Suppressor macrophage treated with lipopolysaccharide for 4 hours (primary cell): ENCODE results near the gene RNASEL.

ENCODE experiments used
- DNase-seq: peaks from one replicate; pipeline ENCODE4 v3.0.0-alpha.2; 2020

The RNASEL gene

DNA sequence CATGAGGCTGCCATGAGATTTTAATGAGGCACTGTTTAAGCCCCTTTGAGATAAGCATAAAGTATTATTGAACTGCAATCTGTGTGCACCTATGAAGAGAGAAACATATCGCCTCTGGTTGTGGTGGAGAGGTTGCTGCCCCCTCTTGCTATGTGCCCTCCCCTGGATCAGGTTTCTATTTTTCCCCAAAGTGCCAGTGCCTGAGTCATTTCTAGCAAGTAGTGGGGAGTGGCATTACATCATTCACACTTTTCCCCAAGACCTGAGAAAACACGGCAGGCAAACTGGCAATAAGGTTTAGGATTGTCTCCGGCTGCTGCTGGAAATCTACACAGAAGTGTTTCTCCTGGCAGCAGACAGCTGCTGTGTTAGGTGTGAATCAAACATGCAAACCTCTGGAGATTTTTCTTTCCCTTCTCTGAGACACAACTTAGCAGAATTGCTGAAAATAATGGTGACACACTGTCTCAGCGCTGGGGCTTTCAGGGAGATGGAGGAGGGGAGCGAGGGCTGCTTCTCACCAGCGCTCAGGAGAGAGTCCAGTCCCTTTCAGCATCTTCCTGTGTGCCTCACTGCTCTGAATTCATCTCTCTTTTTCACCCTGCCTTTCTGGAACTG, 28.8 kb upstream of the RNASEL start:
- no peak for DNase-seq

DNA sequence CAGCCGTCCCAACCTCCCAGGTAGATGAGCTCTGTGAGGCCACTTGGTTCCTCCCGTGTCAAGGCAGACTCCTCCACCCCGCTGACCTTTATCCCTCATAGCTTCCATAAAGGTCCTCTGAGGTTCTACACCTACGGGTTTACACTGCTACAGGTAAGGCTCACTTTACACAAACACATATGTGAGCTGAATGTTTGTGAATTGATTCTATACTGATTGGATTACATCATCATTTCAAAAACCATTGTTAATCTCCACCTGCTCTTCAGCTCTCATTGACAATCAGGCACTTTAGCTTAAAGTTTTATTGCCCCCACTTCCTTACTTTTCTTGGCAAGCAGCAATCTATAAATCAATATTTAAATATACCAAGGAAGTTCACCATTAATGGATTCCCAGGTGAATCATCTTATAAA, 28.0 kb upstream of the RNASEL start:
- DNase-seq, result no peak

DNA sequence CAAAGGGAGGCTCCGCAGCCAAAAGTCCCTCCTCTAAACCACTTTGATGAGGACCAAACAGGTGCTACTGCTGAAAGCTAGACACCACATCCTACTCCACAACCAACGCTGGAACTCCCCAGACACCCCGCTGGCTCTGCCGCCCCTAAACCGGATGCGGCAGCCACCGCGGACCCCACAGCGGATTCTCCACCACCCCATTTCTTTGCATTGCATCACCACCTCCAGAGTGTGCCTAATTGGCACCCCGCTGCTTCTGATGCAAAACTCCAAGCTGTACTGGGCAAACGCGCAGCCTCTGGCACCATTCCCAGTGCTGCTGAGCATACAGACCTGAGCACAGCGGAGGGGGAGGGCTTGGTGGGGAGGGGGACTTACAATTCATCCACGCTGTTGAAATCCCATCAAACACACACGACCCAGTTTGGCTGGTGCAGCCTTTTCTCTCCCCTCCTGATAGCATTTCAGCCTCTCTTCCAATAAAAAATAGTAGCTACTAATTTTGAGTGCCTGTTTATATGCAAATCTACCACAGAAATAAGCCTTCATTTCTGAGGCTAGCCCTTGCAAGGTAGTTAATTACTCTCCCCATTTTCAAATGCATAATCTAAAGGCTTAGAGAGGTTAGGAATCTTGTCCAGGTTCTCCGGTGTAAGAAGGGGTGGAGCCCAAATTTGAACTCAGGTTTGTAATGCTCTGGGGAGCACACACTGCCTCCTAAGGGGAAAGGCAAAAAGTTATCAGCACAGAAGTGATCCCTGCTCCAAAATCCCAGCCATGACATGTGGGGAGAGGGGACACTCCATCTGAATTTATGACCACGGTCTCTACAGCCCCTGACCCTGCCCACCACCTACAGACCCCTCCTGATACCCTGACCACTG, 27.3 kb upstream of the RNASEL start:
- DNase-seq, result no peak

DNA sequence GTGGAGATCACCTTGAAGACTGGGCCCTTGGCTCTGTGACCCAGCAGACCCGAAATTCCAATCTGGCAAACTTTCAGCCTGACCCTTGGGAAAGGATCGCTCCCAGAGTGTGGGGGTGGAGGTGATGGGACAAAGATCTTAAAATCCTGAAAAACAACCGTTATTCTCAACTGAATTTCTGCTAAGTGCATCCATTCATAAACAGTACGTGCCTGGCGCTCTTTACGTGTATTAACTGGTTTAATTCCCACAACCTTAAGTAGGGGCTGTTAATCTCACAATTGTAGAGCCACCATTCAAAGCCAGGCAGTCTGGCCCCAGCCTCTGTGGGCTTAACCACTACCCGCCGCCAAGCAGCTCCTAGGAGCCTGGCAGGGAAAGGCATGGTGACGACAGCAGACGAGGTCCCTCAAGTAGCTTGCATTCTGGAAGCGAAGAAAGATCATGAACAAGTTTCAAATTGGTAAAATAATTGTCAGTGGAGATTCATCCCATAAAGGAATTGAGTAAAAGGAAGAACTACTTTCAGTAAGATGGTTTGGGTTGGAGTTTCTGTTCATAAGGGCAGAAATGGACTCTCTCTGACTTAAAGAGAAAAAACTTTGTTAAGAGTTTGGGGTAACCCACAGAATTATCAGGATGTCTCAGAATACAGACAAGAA, 26.5 kb upstream of the RNASEL start:
- no peak for DNase-seq

GRCh38 chr1:182614796-182615454, 25.9 kb upstream of the RNASEL start:
- DNase-seq, result peak; percentile 95

DNA sequence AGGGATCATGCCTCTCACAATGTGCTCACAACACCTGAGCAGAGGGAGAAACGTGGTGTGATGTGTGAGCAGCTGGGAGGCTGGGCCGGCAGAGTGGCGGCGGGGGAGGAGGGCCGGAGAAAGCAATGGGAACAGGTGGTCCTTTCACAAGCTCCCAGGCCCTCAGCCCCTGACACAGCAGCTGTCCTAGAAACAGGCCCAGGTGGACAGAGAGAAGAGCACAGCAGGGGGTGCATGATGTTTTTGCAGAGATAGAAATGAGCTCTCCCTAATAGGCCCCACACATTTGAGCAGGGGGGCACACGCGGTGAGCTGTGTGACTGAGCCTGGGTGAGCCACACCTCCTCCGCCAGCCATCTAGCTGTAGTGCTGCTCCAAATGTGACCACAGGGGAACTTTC, 22.7 kb upstream of the RNASEL start:
- no peak for DNase-seq

DNA sequence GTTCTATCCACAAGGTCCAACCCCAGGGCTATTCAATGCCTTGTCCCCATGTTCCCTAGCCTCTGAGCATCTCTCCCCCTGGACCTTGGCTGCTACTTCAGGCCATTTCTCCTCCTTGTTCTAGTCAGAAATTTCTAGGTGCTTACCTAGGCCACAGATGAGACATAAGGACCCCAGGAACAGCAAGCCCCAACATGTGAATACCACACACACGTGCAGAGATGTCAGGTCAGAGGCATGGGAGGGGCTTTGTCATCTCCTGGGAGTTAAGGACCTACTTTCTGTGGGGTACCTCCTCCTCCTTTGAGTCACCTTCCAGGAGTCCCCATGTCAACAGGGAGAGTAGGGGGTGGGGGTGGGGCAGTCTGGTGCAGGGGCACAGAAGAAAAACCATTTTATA, 22.3 kb upstream of the RNASEL start:
- no peak for DNase-seq

DNA sequence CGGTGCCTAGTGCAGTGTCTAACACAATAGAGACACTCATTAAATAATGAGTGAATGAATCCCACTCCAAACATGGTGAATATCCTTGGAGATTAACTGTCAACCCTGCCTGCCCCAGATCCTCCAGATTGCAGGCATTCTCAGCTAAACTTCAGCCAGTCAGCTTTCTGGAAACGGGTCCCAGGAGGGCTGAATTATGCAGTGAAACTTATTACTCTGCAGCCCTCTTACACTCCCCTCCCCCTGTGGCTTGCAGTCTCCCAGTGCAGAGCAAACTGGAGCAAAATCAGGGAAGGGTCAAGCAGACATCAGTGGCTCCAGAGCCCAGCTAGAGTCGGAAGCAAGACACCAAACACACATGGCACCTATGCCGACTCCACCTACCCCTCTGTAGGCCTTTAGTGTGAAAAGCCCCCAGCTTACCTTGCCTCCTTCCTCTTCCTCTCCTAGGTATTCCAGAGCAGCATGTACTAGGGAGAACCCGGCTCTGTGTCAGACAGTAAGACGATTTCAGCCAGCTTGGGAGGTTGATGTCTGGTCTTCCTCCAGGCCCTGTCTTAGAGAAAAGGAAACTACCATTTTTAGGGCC, 21.6 kb upstream of the RNASEL start:
- no peak for DNase-seq

- DNase-seq, result peak; percentile 76
Observed at GRCh38 chr1:182608845-182609610, 20.0 kb upstream of the RNASEL start.

DNA sequence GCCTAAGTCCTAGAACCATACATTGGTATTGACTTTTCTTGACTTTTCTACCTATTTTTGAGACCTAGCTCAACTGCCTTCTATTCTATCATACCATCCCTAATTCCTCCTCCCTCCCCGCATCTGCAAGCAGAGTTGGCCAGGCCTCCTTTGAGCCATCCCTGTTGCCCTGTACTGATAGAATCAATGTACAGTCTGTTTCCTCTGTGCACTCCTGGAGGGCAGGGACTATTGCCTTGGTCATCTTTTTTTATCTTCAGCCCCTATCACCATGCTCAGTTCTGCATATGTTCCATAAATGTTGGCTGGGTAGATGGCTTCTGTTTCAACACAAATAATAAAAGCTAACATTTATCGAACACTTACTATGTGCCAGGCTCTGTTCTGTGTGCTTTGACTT, 19.2 kb upstream of the RNASEL start:
- no peak for DNase-seq

GRCh38 chr1:182607566-182607965, 18.5 kb upstream of the RNASEL start:
- DNase-seq, result peak; percentile 64

DNA sequence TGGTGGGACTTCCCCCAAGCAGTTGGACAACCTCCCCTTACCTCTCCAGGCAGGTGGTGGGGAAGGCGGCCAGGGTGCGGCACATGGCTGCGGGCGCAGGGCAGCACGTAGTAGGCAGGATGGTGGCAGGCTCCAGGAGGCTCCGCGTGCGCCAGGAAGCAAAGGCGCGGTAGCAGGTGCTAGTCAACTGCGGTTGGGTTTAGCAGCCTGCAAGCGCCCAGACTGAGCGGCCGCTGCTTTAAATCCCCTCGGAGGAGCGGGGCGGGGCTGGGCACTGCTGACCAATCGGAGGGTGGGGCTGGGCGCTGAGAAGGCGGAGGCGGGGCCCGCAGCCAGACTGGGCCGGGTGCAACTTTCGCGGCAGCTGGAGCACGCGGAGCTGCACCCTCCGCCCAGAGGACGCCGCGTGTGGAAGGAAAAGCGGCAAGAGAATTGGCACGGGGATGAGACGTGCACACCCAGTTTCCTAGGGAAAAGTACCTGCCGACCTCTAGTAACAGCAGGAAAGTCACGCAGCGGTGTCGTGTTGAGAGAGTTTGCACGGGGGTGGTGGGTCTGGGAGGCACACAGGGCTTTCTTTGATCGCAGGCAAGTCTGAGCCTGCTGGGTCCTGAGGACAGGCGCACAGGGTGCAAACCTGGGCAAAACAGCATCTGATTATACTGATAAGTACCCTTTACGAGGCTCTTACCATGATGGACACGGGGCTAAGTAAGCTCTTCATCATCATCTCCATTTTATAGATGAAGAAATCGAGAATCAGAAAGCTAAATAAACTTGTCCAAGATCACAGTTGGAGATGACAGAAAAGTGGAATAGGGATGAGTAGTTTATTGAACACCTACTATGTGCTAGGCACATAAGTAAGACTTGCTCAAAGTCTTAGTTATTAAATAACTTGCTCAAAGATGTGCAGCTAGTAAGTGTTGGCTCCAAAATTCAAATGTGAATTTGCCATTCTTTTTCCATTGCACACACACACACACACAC, 15.4 kb upstream of the RNASEL start, which contains the start of gene RGS16:
TSS of gene RGS16 (minus strand) at position 215 of the 990 bp plus-strand sequence. CDS start at position 85, 130 bp downstream.
- peak; percentile 93 for DNase-seq

- DNase-seq, result no peak
Observed at GRCh38 chr1:182603646-182604174, 14.7 kb upstream of the RNASEL start.

DNA sequence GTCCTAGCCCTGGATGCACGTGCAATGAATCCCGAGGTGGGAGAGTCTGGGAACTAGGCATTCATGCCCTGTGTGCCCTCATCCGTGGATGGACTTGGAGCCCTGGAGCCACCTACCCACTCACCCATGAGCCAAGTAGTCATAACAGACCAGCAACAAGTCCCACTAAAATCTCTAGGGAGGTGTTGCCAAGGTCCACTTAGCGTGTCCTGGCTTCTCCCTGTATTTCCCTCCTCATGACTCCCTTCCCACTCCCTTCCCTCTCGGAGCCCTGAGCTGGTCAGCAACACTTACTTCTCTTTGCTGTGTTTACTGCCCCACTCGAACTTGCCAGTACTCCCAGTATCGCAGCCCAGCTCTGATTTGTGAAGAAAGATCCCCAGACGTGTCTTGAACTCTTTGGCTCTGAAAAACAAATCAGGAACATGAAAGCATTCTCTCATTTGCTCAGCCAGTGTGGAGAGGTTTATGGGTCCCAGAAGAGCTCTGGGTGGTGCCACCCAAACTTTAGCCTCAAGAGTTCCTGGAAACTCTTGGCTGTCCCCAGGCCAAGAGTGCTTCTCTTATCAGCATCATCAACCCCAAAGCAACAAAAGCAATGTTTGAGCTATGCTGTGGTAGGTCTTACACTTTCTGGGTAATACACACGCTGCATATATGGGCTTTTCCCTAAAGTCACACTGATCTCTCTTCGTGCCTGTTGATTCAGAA, 14.0 kb upstream of the RNASEL start:
- no peak for DNase-seq

- no peak for DNase-seq
Observed at GRCh38 chr1:182601913-182602312, 12.9 kb upstream of the RNASEL start.

- peak; percentile 86 for DNase-seq
Observed at GRCh38 chr1:182601416-182601786, 12.3 kb upstream of the RNASEL start.

DNA sequence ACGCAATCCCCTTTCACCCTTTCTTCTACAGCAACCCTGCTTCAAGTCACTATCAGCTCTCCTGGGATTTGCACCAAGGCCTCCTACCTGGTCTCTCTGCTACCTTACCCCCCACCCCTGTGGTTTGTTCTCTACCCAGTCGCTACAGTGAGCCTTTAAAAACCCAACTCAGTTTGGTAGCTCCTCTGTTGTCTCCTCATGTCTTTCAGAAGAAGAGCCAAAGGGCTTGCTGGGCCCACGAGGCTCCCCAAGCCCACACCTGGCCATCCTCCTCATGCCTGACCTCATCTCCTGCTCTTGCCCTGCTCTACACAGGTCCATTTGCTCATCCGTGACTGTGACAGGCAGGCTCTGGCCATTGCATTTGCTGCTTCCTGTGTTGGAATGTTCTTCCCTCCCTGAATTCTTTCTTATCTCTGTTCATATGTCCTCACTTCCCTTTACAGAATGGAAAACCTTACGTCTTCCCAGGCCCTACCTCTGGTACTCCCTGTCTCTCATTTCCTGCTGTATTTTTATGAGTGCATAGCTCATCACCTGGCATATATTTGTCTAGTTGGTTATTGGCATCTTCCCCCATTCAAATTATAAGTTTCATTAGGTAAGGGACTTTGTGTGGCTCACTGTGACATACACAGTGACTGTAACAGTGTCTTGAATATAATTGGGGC, 11.8 kb upstream of the RNASEL start:
- no peak for DNase-seq

DNA sequence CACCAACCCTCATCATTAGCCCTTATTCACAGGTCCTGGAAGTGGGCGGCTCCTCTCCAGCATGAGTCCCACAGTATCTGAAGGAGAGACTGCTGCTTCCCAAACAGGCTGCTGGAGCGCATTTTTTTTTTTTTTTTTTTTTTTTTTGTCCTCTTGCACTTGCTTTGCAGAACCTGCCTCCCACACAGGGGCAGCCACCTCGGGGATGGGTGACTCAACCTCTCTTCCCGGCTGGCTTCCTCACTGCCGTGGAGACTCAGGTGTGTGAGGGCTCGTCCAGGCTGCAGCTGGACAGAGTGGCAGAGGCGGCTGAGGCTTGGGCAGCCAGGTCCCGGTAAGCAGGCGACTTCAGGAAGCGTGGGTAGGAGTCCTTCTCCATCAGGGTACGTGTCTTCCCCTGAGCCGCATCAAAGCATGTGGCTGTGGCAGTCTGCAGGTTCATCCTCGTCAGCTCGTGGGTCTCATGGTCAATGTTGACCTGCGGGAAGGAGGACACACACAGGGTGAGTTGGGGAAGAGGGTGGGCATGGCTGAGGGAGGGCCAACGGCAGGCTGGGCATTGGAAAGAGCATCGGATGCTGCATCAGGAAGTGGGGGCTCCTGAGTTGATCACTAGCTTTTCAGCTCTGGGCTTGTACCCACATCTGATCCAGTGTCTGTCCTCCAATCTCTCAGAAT, 11.1 kb upstream of the RNASEL start:
- no peak for DNase-seq

GRCh38 chr1:182599339-182599738, 10.3 kb upstream of the RNASEL start:
- no peak for DNase-seq
